GM12878 (cell line): ENCODE data around the gene NTRK1. TPM values are rescaled to one million over a fixed set of nuclear protein-coding genes. Genes with fewer than 3 reads are reported as not detected.

ENCODE experiments used
- ATAC-seq: fragments of 200-7000 bp; cut with Tn5 transposase; 3 replicates; pipeline ENCODE4 v1.9.1; 2020; ENCODE audit warnings: mild to moderate bottlenecking, moderate library complexity
- BruUV-seq: library from RNA; stranded (reverse); fragments of 400-500 nt; replicated peaks from 2 replicates; lab custom pipeline; 2021; lab: Mats Ljungman, UMichigan
- CTCF ChIA-PET: fragments of 300-600 bp; sonication (Branson Sonifier 250); formaldehyde crosslinking; extraction: SDS; loops from one replicate; lab custom pipeline; 2021; ENCODE audit warnings: inconsistent platforms; lab: Yijun Ruan, JAX
- POLR2A ChIA-PET: fragments of 350-600 bp; formaldehyde crosslinking; extraction: SDS; loops from one replicate; lab custom pipeline; 2021; ENCODE audit warnings: inconsistent platforms; lab: Charles Lee
- RAD21 ChIA-PET: fragments of 300-600 bp; sonication (Branson Sonifier 250); formaldehyde crosslinking; loops from one replicate; lab custom pipeline; 2023; ENCODE audit warnings: antibody characterized with exemption; ENCODE audit not compliant: unreplicated experiment; lab: Charles Lee
- SMC1A ChIA-PET: fragments of 300-600 bp; sonication (Branson Sonifier 250); formaldehyde crosslinking; loops from one replicate; lab custom pipeline; 2023; ENCODE audit not compliant: unreplicated experiment, uncharacterized antibody; lab: Charles Lee
- DNase-seq: peaks from one replicate; pipeline ENCODE4 v3.0.0-alpha.2; 2011; ENCODE audit warnings: low read depth, low spot score
- FAIRE-seq: peaks from 3 replicates; lab custom pipeline; 2011; peaks lifted over from hg19 to GRCh38; lab: Jason Lieb, UNC
- H2AFZ ChIP-seq: 2 replicates; pipeline ENCODE4 v1.6.0; 2011; ENCODE audit warnings: low read depth, low read length, control low read depth; ENCODE audit not compliant: control insufficient read depth
- H3K27ac ChIP-seq: 2 replicates; pipeline ENCODE4 v1.5.1; 2011; ENCODE audit warnings: control low read depth; ENCODE audit not compliant: control insufficient read depth, insufficient read depth
- H3K27me3 ChIP-seq, 2 experiments: replicated peaks in 1 of 2; 2 replicates each; pipeline versions ENCODE4 v1.6.0 to v1.6.1; 2011; ENCODE audit warnings: low read length in 1 of 2; ENCODE audit not compliant: control insufficient read depth in 2 of 2, insufficient read depth in 2 of 2
- H3K36me3 ChIP-seq, 2 experiments: 2 replicates each; pipeline ENCODE4 v1.5.1; 2011; ENCODE audit warnings: low read length in 1 of 2; ENCODE audit not compliant: control insufficient read depth in 2 of 2, insufficient read depth in 2 of 2
- H3K4me1 ChIP-seq: 2 replicates; pipeline ENCODE4 v1.6.1; 2011; ENCODE audit warnings: mild to moderate bottlenecking, low read length, moderate library complexity, mixed read lengths; ENCODE audit not compliant: control insufficient read depth, insufficient read depth
- H3K4me2 ChIP-seq: 2 replicates; pipeline ENCODE4 v1.6.0; 2011; ENCODE audit warnings: control low read depth; ENCODE audit not compliant: control insufficient read depth, insufficient read depth
- H3K4me3 ChIP-seq: fragments of 200-600 bp; sonication (generic); 2 replicates; pipeline ENCODE4 v1.5.1; 2016
- H3K79me2 ChIP-seq: 2 replicates; pipeline ENCODE4 v1.6.0; 2011; ENCODE audit warnings: low read length; ENCODE audit not compliant: control insufficient read depth, insufficient read depth
- H3K9ac ChIP-seq: 2 replicates; pipeline ENCODE4 v1.8.0; 2011; ENCODE audit warnings: low read length, control low read depth, mixed read lengths; ENCODE audit not compliant: control insufficient read depth, insufficient read depth
- H3K9me3 ChIP-seq: replicated peaks from 3 replicates; pipeline ENCODE4 v1.5.1; 2011; ENCODE audit warnings: mild to moderate bottlenecking, low read length; ENCODE audit not compliant: control insufficient read depth, insufficient read depth
- H4K20me1 ChIP-seq: 2 replicates; pipeline ENCODE4 v1.6.0; 2011; ENCODE audit not compliant: control insufficient read depth, insufficient read depth
- ATF7 ChIP-seq: fragments of 450-650 bp; IDR thresholded peaks from 2 replicates; pipeline ENCODE4 v1.6.1; 2016; ENCODE audit warnings: low read depth, mild to moderate bottlenecking
- BRCA1 ChIP-seq: IDR thresholded peaks from 2 replicates; pipeline ENCODE4 v1.6.1; 2011; ENCODE audit warnings: low read depth, low read length, improper control_type of control experiment
- CEBPB ChIP-seq, 2 experiments: fragments of 150-350 bp in 1 of 2; IDR thresholded peaks; 2 replicates each; pipeline ENCODE4 v1.6.1; 2012 to 2014; ENCODE audit warnings: low read depth in 2 of 2, low read length in 2 of 2, borderline replicate concordance in 1 of 2, inconsistent platforms in 1 of 2
- EZH2 ChIP-seq: IDR thresholded peaks from 2 replicates; pipeline ENCODE4 v1.6.1; 2012; ENCODE audit warnings: low read depth, mild to moderate bottlenecking, control low read depth, inconsistent platforms, low read length, borderline replicate concordance; ENCODE audit not compliant: control insufficient read depth
- GABPA ChIP-seq: IDR thresholded peaks from 2 replicates; pipeline ENCODE4 v1.6.1; 2014; ENCODE audit warnings: antibody characterized with exemption, low read depth, mild to moderate bottlenecking, inconsistent platforms
- JUNB ChIP-seq: IDR thresholded peaks from 2 replicates; pipeline ENCODE4 v1.6.1; 2016; ENCODE audit warnings: antibody characterized with exemption, mild to moderate bottlenecking
- MEF2B ChIP-seq: fragments of 450-650 bp; IDR thresholded peaks from 2 replicates; pipeline ENCODE4 v1.6.1; 2018; ENCODE audit warnings: mild to moderate bottlenecking, moderate library complexity; ENCODE audit not compliant: partially characterized antibody, poor library complexity, severe bottlenecking
- PAX5 ChIP-seq: IDR thresholded peaks from 2 replicates; pipeline ENCODE4 v1.6.1; 2011; ENCODE audit warnings: low read depth, low read length, borderline replicate concordance
- PML ChIP-seq: IDR thresholded peaks from 2 replicates; pipeline ENCODE4 v1.6.1; 2012; ENCODE audit warnings: low read length, inconsistent platforms
- RAD21 ChIP-seq: IDR thresholded peaks from 2 replicates; pipeline ENCODE4 v1.6.1; 2011; ENCODE audit warnings: mild to moderate bottlenecking, low read depth, low read length, moderate library complexity; ENCODE audit not compliant: insufficient read depth
- RUNX3 ChIP-seq: IDR thresholded peaks from 2 replicates; pipeline ENCODE4 v1.6.1; 2012; ENCODE audit warnings: low read length, inconsistent platforms
- SIX5 ChIP-seq: IDR thresholded peaks from 2 replicates; pipeline ENCODE4 v1.6.1; 2011; ENCODE audit warnings: mild to moderate bottlenecking, low read depth, low read length, moderate library complexity; ENCODE audit not compliant: severe bottlenecking
- SUZ12 ChIP-seq: fragments of 200-600 bp; sonication (generic); IDR thresholded peaks from one replicate; pipeline ENCODE4 v1.6.1; 2018; ENCODE audit warnings: antibody characterized with exemption, mild to moderate bottlenecking; ENCODE audit not compliant: unreplicated experiment
- TCF3 ChIP-seq: IDR thresholded peaks from 2 replicates; pipeline ENCODE4 v1.6.1; 2012; ENCODE audit warnings: low read depth, mild to moderate bottlenecking, low read length, borderline replicate concordance; ENCODE audit not compliant: insufficient read depth
- ZNF207 ChIP-seq: fragments of 450-650 bp; IDR thresholded peaks from 2 replicates; pipeline ENCODE4 v1.6.1; 2014; ENCODE audit warnings: antibody characterized with exemption, mild to moderate bottlenecking, borderline replicate concordance
- WGBS: methylation state at CpG from one replicate; pipeline ENCODE4 v1.1.6; 2016; ENCODE audit warnings: low lambda C conversion rate; ENCODE audit not compliant: insufficient replicate concordance, insufficient coverage; ENCODE audit errors: missing lambda C conversion rate; 5-methylcytosine and 5-hydroxymethylcytosine counted together
- in situ Hi-C: fragments of 300-500 bp; cut with MboI; formaldehyde crosslinking; loops from 9 replicates; pipeline ENCODE4 v1.14.3; 2018; ENCODE audit warnings: mixed read lengths
- intact Hi-C: fragments of 100-400 bp; cut with micrococcal nuclease; formaldehyde crosslinking; loops from one replicate; pipeline ENCODE4 v1.14.2; 2022; ENCODE audit not compliant: unreplicated experiment
- polyA plus RNA-seq, 11 experiments: library from polyadenylated mRNA; depleted of rRNA in 4 of 11; unstranded in 6 of 11; stranded (reverse) in 5 of 11; fragments of >200 nt; fragmentation: Nextera tagmentation in 4 of 11; fragmentation: Illumina TruSeq in 1 of 11; extraction: Ambion mirVana in 4 of 11; extraction: Trizol in 1 of 11; gene quantifications; 1 replicate in 1 of 11; 2 replicates in 10 of 11; pipeline versions ENCODE4 v1.2.1 to v1.2.3, GENCODE V29; 2011 to 2016; ENCODE audit warnings: inconsistent platforms in 2 of 11, missing spikeins in 2 of 11, low read depth in 1 of 11
- total RNA-seq, 4 experiments: library from RNA; depleted of rRNA in 3 of 4; stranded (reverse); fragments of >200 nt in 3 of 4; fragmentation: Illumina TruSeq in 1 of 4; extraction: Trizol in 1 of 4; gene quantifications; 2 replicates each; pipeline versions ENCODE4 v1.2.1 to v1.2.3, GENCODE V29; 2013 to 2021
- TF ChIP-seq, protein P1 (sequence below): IDR thresholded peaks from 2 replicates; pipeline ENCODE4 v1.6.1; 2012; ENCODE audit warnings: mild to moderate bottlenecking, low read depth, low read length

The NTRK1 gene
- total and polyA plus RNA-seq, 10 of the 15 experiments (the other 5 are each of a cell fraction or from before 2014, with no cell fraction given) = 0.10 to 0.56 (median 0.40) TPM; not detected in 7

GRCh38 chr1:156834322-156834721 is 26.3 kb upstream of the NTRK1 start:
- Histone ChIP-seq H4K20me1 (0 out of 2 replicates have a peak, but pooled peaks cover 2% of the 10 kb centered on the region), H3K9ac (no peak overlapping the region), H3K9me3 (no peaks in the 10 kb centered on the region), H3K36me3 (no peaks in the 10 kb centered on the region), H3K4me3 (no peak overlapping the region), H3K4me2 (no peak overlapping the region), H2AFZ (no peak overlapping the region), H3K79me2 (no peaks in the 10 kb centered on the region), H3K27ac (no peak overlapping the region)
- ChIA-PET POLR2A (no interaction called here), SMC1A (interaction anchor here (0.9 to 2.4 kb wide), 6 partner anchors 13 to 109 kb away, joined by 3 to 8 read pairs (median 6); no protein-coding TSS in a partner anchor), RAD21 (no interaction called here), CTCF (interaction anchor here (1.0 to 3.8 kb wide), 8 partner anchors 12 to 145 kb away, joined by 3 to 26 read pairs (median 5); partner anchors contain the start of gene NTRK1)
- no peak for DNase-seq
- in situ Hi-C loops (no loop called here), intact Hi-C loops (no loop called here)
- no peak for FAIRE-seq
- WGBS = 46% methylated on average over 3 of the region's 3 CpGs
- TF ChIP-seq, protein P1, sequence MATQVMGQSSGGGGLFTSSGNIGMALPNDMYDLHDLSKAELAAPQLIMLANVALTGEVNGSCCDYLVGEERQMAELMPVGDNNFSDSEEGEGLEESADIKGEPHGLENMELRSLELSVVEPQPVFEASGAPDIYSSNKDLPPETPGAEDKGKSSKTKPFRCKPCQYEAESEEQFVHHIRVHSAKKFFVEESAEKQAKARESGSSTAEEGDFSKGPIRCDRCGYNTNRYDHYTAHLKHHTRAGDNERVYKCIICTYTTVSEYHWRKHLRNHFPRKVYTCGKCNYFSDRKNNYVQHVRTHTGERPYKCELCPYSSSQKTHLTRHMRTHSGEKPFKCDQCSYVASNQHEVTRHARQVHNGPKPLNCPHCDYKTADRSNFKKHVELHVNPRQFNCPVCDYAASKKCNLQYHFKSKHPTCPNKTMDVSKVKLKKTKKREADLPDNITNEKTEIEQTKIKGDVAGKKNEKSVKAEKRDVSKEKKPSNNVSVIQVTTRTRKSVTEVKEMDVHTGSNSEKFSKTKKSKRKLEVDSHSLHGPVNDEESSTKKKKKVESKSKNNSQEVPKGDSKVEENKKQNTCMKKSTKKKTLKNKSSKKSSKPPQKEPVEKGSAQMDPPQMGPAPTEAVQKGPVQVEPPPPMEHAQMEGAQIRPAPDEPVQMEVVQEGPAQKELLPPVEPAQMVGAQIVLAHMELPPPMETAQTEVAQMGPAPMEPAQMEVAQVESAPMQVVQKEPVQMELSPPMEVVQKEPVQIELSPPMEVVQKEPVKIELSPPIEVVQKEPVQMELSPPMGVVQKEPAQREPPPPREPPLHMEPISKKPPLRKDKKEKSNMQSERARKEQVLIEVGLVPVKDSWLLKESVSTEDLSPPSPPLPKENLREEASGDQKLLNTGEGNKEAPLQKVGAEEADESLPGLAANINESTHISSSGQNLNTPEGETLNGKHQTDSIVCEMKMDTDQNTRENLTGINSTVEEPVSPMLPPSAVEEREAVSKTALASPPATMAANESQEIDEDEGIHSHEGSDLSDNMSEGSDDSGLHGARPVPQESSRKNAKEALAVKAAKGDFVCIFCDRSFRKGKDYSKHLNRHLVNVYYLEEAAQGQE = no peak
- TF ChIP-seq CEBPB (IDR thresholded peaks at IDR 0.05; ENCODE audit: borderline replicate concordance in 1 of 2, low read depth in 2 of 2, low read length in 2 of 2) (no peak), PAX5 (no peak), MEF2B (no peak), GABPA (no peak), SUZ12 (no peak), PML (no peak), ATF7 (no peak), SIX5 (no peak), ZNF207 (no peak), JUNB (no peak), RAD21 (no peak), EZH2 (no peak), BRCA1 (no peak), RUNX3 (no peak), TCF3 (no peak)
- TF ChIP-seq, all 136 proteins: peak for 0
- Histone ChIP-seq H3K27me3 (no peaks in the 10 kb centered on the region), H3K4me1 (peaks cover 24% of the 10 kb centered on the region)
- ATAC-seq = no peak
- no TSS peak for BruUV-seq
